ENCODE data around the gene OR1N2.

DNA sequence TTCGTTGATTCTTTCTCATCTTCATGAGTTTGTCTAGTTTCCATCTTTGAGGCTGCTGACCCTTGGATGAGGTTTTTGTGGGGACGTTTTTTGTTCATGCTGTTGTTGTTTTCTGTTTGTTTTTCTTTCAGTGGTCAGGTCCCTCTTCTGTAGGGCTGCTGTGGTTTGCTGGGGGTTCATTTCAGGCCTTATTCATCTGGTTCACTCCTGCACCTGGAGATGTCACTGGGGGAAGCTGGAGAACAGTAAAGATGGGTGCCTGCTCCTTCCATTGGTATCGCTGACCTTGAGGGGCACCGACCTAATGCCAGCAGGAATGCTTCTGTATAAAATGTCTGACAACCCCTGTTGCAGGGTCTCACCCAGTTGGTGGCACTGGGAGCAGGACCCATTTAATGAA, 8.5 kb downstream of the OR1N2 start:
- TF ChIP-seq EZH2 (IDR thresholded peaks at IDR 0.05) (no peak), EZH2phosphoT487 (IDR thresholded peaks at IDR 0.05) (no peak)
- TF ChIP-seq, protein P1, sequence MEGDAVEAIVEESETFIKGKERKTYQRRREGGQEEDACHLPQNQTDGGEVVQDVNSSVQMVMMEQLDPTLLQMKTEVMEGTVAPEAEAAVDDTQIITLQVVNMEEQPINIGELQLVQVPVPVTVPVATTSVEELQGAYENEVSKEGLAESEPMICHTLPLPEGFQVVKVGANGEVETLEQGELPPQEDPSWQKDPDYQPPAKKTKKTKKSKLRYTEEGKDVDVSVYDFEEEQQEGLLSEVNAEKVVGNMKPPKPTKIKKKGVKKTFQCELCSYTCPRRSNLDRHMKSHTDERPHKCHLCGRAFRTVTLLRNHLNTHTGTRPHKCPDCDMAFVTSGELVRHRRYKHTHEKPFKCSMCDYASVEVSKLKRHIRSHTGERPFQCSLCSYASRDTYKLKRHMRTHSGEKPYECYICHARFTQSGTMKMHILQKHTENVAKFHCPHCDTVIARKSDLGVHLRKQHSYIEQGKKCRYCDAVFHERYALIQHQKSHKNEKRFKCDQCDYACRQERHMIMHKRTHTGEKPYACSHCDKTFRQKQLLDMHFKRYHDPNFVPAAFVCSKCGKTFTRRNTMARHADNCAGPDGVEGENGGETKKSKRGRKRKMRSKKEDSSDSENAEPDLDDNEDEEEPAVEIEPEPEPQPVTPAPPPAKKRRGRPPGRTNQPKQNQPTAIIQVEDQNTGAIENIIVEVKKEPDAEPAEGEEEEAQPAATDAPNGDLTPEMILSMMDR (IDR thresholded peaks at IDR 0.05), result no peak

All from neural progenitor cell (in vitro differentiated cells).